22Rv1 (cell line): ENCODE results near the gene PDGFRB.

ENCODE experiments used
- ZFX ChIP-seq: fragments of 450-650 bp; IDR thresholded peaks from 2 replicates; pipeline ENCODE4 v1.6.1; 2017; ENCODE audit warnings: antibody characterized with exemption, borderline replicate concordance
- TF ChIP-seq, protein P1 (sequence below): fragments of 450-650 bp; IDR thresholded peaks from 2 replicates; pipeline ENCODE4 v1.5.1; 2017; ENCODE audit warnings: mild to moderate bottlenecking

DNA sequence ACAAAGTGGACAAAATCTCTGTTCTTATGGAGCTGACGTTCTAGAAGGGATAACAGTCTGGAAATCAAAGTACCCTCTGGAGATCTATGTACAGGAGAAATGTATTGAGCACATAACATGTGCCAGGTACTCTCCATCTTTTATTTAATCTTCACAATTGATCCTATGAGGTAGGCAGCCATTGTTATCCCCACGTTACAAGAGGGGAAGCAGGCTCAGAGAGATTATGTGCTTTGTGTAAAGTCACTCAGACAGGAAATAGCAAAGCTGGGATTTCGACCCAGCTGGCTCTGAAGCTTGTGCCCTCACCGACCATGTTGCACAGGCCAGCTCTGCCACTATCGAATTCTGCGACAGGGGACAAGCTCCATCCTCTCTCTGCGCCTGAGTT, 21.5 kb downstream of the PDGFRB start:
- TF ChIP-seq, protein P1, sequence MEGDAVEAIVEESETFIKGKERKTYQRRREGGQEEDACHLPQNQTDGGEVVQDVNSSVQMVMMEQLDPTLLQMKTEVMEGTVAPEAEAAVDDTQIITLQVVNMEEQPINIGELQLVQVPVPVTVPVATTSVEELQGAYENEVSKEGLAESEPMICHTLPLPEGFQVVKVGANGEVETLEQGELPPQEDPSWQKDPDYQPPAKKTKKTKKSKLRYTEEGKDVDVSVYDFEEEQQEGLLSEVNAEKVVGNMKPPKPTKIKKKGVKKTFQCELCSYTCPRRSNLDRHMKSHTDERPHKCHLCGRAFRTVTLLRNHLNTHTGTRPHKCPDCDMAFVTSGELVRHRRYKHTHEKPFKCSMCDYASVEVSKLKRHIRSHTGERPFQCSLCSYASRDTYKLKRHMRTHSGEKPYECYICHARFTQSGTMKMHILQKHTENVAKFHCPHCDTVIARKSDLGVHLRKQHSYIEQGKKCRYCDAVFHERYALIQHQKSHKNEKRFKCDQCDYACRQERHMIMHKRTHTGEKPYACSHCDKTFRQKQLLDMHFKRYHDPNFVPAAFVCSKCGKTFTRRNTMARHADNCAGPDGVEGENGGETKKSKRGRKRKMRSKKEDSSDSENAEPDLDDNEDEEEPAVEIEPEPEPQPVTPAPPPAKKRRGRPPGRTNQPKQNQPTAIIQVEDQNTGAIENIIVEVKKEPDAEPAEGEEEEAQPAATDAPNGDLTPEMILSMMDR: no peak
- TF ChIP-seq ZFX: no peak
